Astrocyte (in vitro differentiated cells and primary cell): Measurements from ENCODE around the gene TRIM47.

Experiments used
- CTCF ChIP-seq: IDR thresholded peaks from 2 replicates; pipeline ENCODE4 v1.5.1; 2011; ENCODE audit warnings: low read depth, mild to moderate bottlenecking, inconsistent platforms, low read length, moderate library complexity; ENCODE audit not compliant: insufficient read depth
- EZH2 ChIP-seq: IDR thresholded peaks from 2 replicates; pipeline ENCODE4 v1.6.1; 2012; ENCODE audit warnings: mild to moderate bottlenecking, low read length, inconsistent platforms; ENCODE audit not compliant: insufficient read depth

GRCh38 chr17:75876190-75876937 is 2.0 kb downstream of the TRIM47 start:
- TF ChIP-seq CTCF (no peak), EZH2 (no peak)
